GM12878 (cell line): ENCODE data around the gene CAMK4. TPM values are rescaled to one million over a fixed set of nuclear protein-coding genes. Genes with fewer than 3 reads are reported as not detected.

Source experiments
- ATAC-seq: fragments of 200-7000 bp; cut with Tn5 transposase; 3 replicates; pipeline ENCODE4 v1.9.1; 2020; ENCODE audit warnings: mild to moderate bottlenecking, moderate library complexity
- BruUV-seq: library from RNA; stranded (reverse); fragments of 400-500 nt; replicated peaks from 2 replicates; lab custom pipeline; 2021; lab: Mats Ljungman, UMichigan
- CTCF ChIA-PET: fragments of 300-600 bp; sonication (Branson Sonifier 250); formaldehyde crosslinking; extraction: SDS; loops from one replicate; lab custom pipeline; 2021; ENCODE audit warnings: inconsistent platforms; lab: Yijun Ruan, JAX
- POLR2A ChIA-PET: fragments of 350-600 bp; formaldehyde crosslinking; extraction: SDS; loops from one replicate; lab custom pipeline; 2021; ENCODE audit warnings: inconsistent platforms; lab: Charles Lee
- RAD21 ChIA-PET: fragments of 300-600 bp; sonication (Branson Sonifier 250); formaldehyde crosslinking; loops from one replicate; lab custom pipeline; 2023; ENCODE audit warnings: antibody characterized with exemption; ENCODE audit not compliant: unreplicated experiment; lab: Charles Lee
- SMC1A ChIA-PET: fragments of 300-600 bp; sonication (Branson Sonifier 250); formaldehyde crosslinking; loops from one replicate; lab custom pipeline; 2023; ENCODE audit not compliant: unreplicated experiment, uncharacterized antibody; lab: Charles Lee
- DNase-seq: peaks from one replicate; pipeline ENCODE4 v3.0.0-alpha.2; 2011; ENCODE audit warnings: low read depth, low spot score
- FAIRE-seq: peaks from 3 replicates; lab custom pipeline; 2011; peaks lifted over from hg19 to GRCh38; lab: Jason Lieb, UNC
- H2AFZ ChIP-seq: 2 replicates; pipeline ENCODE4 v1.6.0; 2011; ENCODE audit warnings: low read depth, low read length, control low read depth; ENCODE audit not compliant: control insufficient read depth
- H3K27ac ChIP-seq: 2 replicates; pipeline ENCODE4 v1.5.1; 2011; ENCODE audit warnings: control low read depth; ENCODE audit not compliant: control insufficient read depth, insufficient read depth
- H3K27me3 ChIP-seq, 2 experiments: replicated peaks in 1 of 2; 2 replicates each; pipeline versions ENCODE4 v1.6.0 to v1.6.1; 2011; ENCODE audit warnings: low read length in 1 of 2; ENCODE audit not compliant: control insufficient read depth in 2 of 2, insufficient read depth in 2 of 2
- H3K36me3 ChIP-seq, 2 experiments: 2 replicates each; pipeline ENCODE4 v1.5.1; 2011; ENCODE audit warnings: low read length in 1 of 2; ENCODE audit not compliant: control insufficient read depth in 2 of 2, insufficient read depth in 2 of 2
- H3K4me1 ChIP-seq: 2 replicates; pipeline ENCODE4 v1.6.1; 2011; ENCODE audit warnings: mild to moderate bottlenecking, low read length, moderate library complexity, mixed read lengths; ENCODE audit not compliant: control insufficient read depth, insufficient read depth
- H3K4me2 ChIP-seq: 2 replicates; pipeline ENCODE4 v1.6.0; 2011; ENCODE audit warnings: control low read depth; ENCODE audit not compliant: control insufficient read depth, insufficient read depth
- H3K4me3 ChIP-seq: fragments of 200-600 bp; sonication (generic); 2 replicates; pipeline ENCODE4 v1.5.1; 2016
- H3K79me2 ChIP-seq: 2 replicates; pipeline ENCODE4 v1.6.0; 2011; ENCODE audit warnings: low read length; ENCODE audit not compliant: control insufficient read depth, insufficient read depth
- H3K9ac ChIP-seq: 2 replicates; pipeline ENCODE4 v1.8.0; 2011; ENCODE audit warnings: low read length, control low read depth, mixed read lengths; ENCODE audit not compliant: control insufficient read depth, insufficient read depth
- H3K9me3 ChIP-seq: replicated peaks from 3 replicates; pipeline ENCODE4 v1.5.1; 2011; ENCODE audit warnings: mild to moderate bottlenecking, low read length; ENCODE audit not compliant: control insufficient read depth, insufficient read depth
- H4K20me1 ChIP-seq: 2 replicates; pipeline ENCODE4 v1.6.0; 2011; ENCODE audit not compliant: control insufficient read depth, insufficient read depth
- ATF3 ChIP-seq: IDR thresholded peaks from 2 replicates; pipeline ENCODE4 v1.6.1; 2011; ENCODE audit warnings: low read depth, mild to moderate bottlenecking, low read length, moderate library complexity, borderline replicate concordance; ENCODE audit errors: extremely low read depth
- CHD4 ChIP-seq: fragments of 200-600 bp; sonication (generic); IDR thresholded peaks from 2 replicates; pipeline ENCODE4 v1.6.1; 2016; ENCODE audit warnings: mild to moderate bottlenecking
- LARP7 ChIP-seq: fragments of 450-650 bp; IDR thresholded peaks from 2 replicates; pipeline ENCODE4 v1.6.1; 2017; ENCODE audit warnings: mild to moderate bottlenecking
- MEF2B ChIP-seq: fragments of 450-650 bp; IDR thresholded peaks from 2 replicates; pipeline ENCODE4 v1.6.1; 2018; ENCODE audit warnings: mild to moderate bottlenecking, moderate library complexity; ENCODE audit not compliant: partially characterized antibody, poor library complexity, severe bottlenecking
- NBN ChIP-seq: fragments of 450-650 bp; IDR thresholded peaks from 2 replicates; pipeline ENCODE4 v1.6.1; 2016
- NFYA ChIP-seq: IDR thresholded peaks from 2 replicates; pipeline ENCODE4 v1.6.1; 2011; ENCODE audit warnings: low read depth, mild to moderate bottlenecking, low read length, improper control_type of control experiment, borderline replicate concordance
- NFYB ChIP-seq: IDR thresholded peaks from 2 replicates; pipeline ENCODE4 v1.6.1; 2011; ENCODE audit warnings: low read depth, mild to moderate bottlenecking, low read length, improper control_type of control experiment, moderate library complexity; ENCODE audit not compliant: insufficient read depth
- PAX5 ChIP-seq: IDR thresholded peaks from 2 replicates; pipeline ENCODE4 v1.6.1; 2011; ENCODE audit warnings: low read depth, low read length, borderline replicate concordance
- RCOR1 ChIP-seq: conservative IDR thresholded peaks from 2 replicates; pipeline ENCODE4 v1.6.1; 2012; ENCODE audit warnings: low read depth, low read length, improper control_type of control experiment
- RELA ChIP-seq: fragments of 450-650 bp; IDR thresholded peaks from 2 replicates; pipeline ENCODE4 v1.8.0; 2014; ENCODE audit warnings: borderline replicate concordance; ENCODE audit not compliant: partially characterized antibody
- SMAD5 ChIP-seq: IDR thresholded peaks from 2 replicates; pipeline ENCODE4 v1.6.1; 2016; ENCODE audit warnings: antibody characterized with exemption, low read depth
- SREBF1 ChIP-seq: IDR thresholded peaks from 2 replicates; pipeline ENCODE4 v1.6.1; 2012; ENCODE audit warnings: mild to moderate bottlenecking, low read length
- SREBF2 ChIP-seq: IDR thresholded peaks from 2 replicates; pipeline ENCODE4 v1.6.1; 2012; ENCODE audit warnings: mild to moderate bottlenecking, low read length
- ZNF384 ChIP-seq: IDR thresholded peaks from 2 replicates; pipeline ENCODE4 v1.6.1; 2012; ENCODE audit warnings: low read depth, mild to moderate bottlenecking, low read length, improper control_type of control experiment, borderline replicate concordance
- WGBS: methylation state at CpG from one replicate; pipeline ENCODE4 v1.1.6; 2016; ENCODE audit warnings: low lambda C conversion rate; ENCODE audit not compliant: insufficient replicate concordance, insufficient coverage; ENCODE audit errors: missing lambda C conversion rate; 5-methylcytosine and 5-hydroxymethylcytosine counted together
- in situ Hi-C: fragments of 300-500 bp; cut with MboI; formaldehyde crosslinking; loops from 9 replicates; pipeline ENCODE4 v1.14.3; 2018; ENCODE audit warnings: mixed read lengths
- intact Hi-C: fragments of 100-400 bp; cut with micrococcal nuclease; formaldehyde crosslinking; loops from one replicate; pipeline ENCODE4 v1.14.2; 2022; ENCODE audit not compliant: unreplicated experiment
- polyA plus RNA-seq, 11 experiments: library from polyadenylated mRNA; depleted of rRNA in 4 of 11; unstranded in 6 of 11; stranded (reverse) in 5 of 11; fragments of >200 nt; fragmentation: Nextera tagmentation in 4 of 11; fragmentation: Illumina TruSeq in 1 of 11; extraction: Ambion mirVana in 4 of 11; extraction: Trizol in 1 of 11; gene quantifications; 1 replicate in 1 of 11; 2 replicates in 10 of 11; pipeline versions ENCODE4 v1.2.1 to v1.2.3, GENCODE V29; 2011 to 2016; ENCODE audit warnings: inconsistent platforms in 2 of 11, missing spikeins in 2 of 11, low read depth in 1 of 11
- total RNA-seq, 4 experiments: library from RNA; depleted of rRNA in 3 of 4; stranded (reverse); fragments of >200 nt in 3 of 4; fragmentation: Illumina TruSeq in 1 of 4; extraction: Trizol in 1 of 4; gene quantifications; 2 replicates each; pipeline versions ENCODE4 v1.2.1 to v1.2.3, GENCODE V29; 2013 to 2021
- TF ChIP-seq, protein P1 (sequence below): fragments of 450-650 bp; IDR thresholded peaks from 2 replicates; pipeline ENCODE4 v1.6.1; 2014; ENCODE audit warnings: mild to moderate bottlenecking
- TF ChIP-seq, protein P2 (sequence below): fragments of 450-650 bp; IDR thresholded peaks from 2 replicates; pipeline ENCODE4 v1.6.1; 2017; ENCODE audit warnings: low read depth, mild to moderate bottlenecking, moderate library complexity

The CAMK4 gene
- total and polyA plus RNA-seq, 10 of the 15 experiments (the other 5 are each of a cell fraction or from before 2014, with no cell fraction given) = 13.3 to 51.9 (median 35.3) TPM

GRCh38 chr5:111520908-111521307 lies 296.7 kb downstream of the CAMK4 start (continued):
- TF ChIP-seq, protein P1, sequence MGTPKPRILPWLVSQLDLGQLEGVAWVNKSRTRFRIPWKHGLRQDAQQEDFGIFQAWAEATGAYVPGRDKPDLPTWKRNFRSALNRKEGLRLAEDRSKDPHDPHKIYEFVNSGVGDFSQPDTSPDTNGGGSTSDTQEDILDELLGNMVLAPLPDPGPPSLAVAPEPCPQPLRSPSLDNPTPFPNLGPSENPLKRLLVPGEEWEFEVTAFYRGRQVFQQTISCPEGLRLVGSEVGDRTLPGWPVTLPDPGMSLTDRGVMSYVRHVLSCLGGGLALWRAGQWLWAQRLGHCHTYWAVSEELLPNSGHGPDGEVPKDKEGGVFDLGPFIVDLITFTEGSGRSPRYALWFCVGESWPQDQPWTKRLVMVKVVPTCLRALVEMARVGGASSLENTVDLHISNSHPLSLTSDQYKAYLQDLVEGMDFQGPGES = no peak
- TF ChIP-seq RELA = no peak
- TF ChIP-seq PAX5 = no peak
- no peak for TF ChIP-seq SMAD5
- TF ChIP-seq SREBF1 = no peak
- TF ChIP-seq NBN = no peak
- TF ChIP-seq, protein P2, sequence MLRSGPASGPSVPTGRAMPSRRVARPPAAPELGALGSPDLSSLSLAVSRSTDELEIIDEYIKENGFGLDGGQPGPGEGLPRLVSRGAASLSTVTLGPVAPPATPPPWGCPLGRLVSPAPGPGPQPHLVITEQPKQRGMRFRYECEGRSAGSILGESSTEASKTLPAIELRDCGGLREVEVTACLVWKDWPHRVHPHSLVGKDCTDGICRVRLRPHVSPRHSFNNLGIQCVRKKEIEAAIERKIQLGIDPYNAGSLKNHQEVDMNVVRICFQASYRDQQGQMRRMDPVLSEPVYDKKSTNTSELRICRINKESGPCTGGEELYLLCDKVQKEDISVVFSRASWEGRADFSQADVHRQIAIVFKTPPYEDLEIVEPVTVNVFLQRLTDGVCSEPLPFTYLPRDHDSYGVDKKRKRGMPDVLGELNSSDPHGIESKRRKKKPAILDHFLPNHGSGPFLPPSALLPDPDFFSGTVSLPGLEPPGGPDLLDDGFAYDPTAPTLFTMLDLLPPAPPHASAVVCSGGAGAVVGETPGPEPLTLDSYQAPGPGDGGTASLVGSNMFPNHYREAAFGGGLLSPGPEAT = no peak
- TF ChIP-seq RCOR1 = no peak
- TF ChIP-seq MEF2B = no peak
- no peak for TF ChIP-seq LARP7

DNA sequence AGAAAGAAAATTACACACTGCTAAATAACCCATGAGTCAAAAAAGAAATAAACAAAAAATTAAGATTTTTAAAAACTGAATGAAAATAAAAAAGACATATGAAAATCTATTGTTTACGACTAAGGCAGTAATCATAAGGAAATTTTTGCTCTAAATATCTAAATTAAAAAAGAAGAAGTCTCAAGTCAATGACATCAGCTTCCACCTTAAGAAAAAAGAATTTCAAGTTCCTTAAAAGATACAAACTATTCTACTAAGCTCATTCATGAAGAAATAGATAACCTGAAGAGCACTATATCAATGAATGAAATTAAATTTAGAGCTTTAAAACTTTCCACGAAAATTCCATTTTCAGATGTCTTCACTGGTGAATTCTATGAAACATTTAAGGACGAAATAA lies 303.9 kb downstream of the CAMK4 start:
- intact Hi-C loops (no loop called here), in situ Hi-C loops (no loop called here)
- Histone ChIP-seq H4K20me1 (no peaks in the 10 kb centered on the region), H3K4me3 (no peak overlapping the region), H3K4me1 (peaks cover 4% of the 10 kb centered on the region), H2AFZ (no peak overlapping the region), H3K79me2 (no peaks in the 10 kb centered on the region), H3K27ac (no peak overlapping the region), H3K9ac (no peak overlapping the region), H3K9me3 (no peaks in the 10 kb centered on the region; the same call in 1 of the 3 replicates), H3K4me2 (no peak overlapping the region), H3K27me3 (no peaks in the 10 kb centered on the region), H3K36me3 (no peaks in the 10 kb centered on the region)
- ChIA-PET SMC1A (interaction anchor here (0.7 to 1.2 kb wide), 5 partner anchors 17 to 40 kb away, joined by 3 to 4 read pairs (median 3); no protein-coding TSS in a partner anchor), RAD21 (interaction anchor here (0.7 to 0.8 kb wide), 2 partner anchors 10 to 21 kb away, joined by 3 read pairs; no protein-coding TSS in a partner anchor), POLR2A (no interaction called here), CTCF (interaction anchor here (0.5 to 1.1 kb wide), 3 partner anchors 9 to 626 kb away, joined by 3 to 4 read pairs (median 3); no protein-coding TSS in a partner anchor)
- no TSS peak for BruUV-seq
- DNase-seq (no peak), FAIRE-seq (no peak), ATAC-seq (no peak)
- TF ChIP-seq NFYA (no peak), CHD4 (no peak), NFYB (no peak), ATF3 (no peak), ZNF384 (no peak), SREBF2 (no peak)
- 65% methylated on average over 3 of the region's 3 CpGs for WGBS
